GM12801 (cell line): ENCODE data around the gene PHF20.

ENCODE experiments used
- CTCF ChIP-seq: IDR thresholded peaks from one replicate; pipeline ENCODE4 v1.5.1; 2011; ENCODE audit warnings: control low read depth; ENCODE audit not compliant: insufficient read length; ENCODE audit errors: extremely low read depth

Gene PHF20

GRCh38 chr20:35941620-35942019, 169.8 kb downstream of the PHF20 start:
- TF ChIP-seq CTCF, result no peak

GRCh38 chr20:35942243-35942642, 170.4 kb downstream of the PHF20 start:
- no peak for TF ChIP-seq CTCF

GRCh38 chr20:35947489-35947888, 175.7 kb downstream of the PHF20 start:
- TF ChIP-seq CTCF, result no peak

- TF ChIP-seq CTCF, result no peak
Measured at GRCh38 chr20:35947907-35948306, 176.1 kb downstream of the PHF20 start.

- TF ChIP-seq CTCF, result no peak
Measured at GRCh38 chr20:35950093-35950492, 178.3 kb downstream of the PHF20 start.

GRCh38 chr20:35952480-35953386, 180.9 kb downstream of the PHF20 start:
- TF ChIP-seq CTCF, result no peak

- no peak for TF ChIP-seq CTCF
Measured at GRCh38 chr20:35953387-35954199, 181.8 kb downstream of the PHF20 start.
